BLaER1 treated with 17β-estradiol and CSF1 and Interleukin-3, amounts not matched to agents 10 nM and 100 nM (cell line): ENCODE data around the gene GCK.

Experiments
- H3K27ac ChIP-seq, 11 experiments: shearing (Covaris generic); formaldehyde crosslinking; 2 replicates each; pipeline ENCODE4 v1.8.1; 2022
- H3K27me3 ChIP-seq, 11 experiments: shearing (Covaris generic); formaldehyde crosslinking; 2 replicates each; pipeline ENCODE4 v1.8.1; 2022
- H3K36me3 ChIP-seq, 11 experiments: shearing (Covaris generic); formaldehyde crosslinking; 2 replicates each; pipeline ENCODE4 v1.8.1; 2022
- H3K4me1 ChIP-seq, 10 experiments: shearing (Covaris generic); formaldehyde crosslinking; 2 replicates each; pipeline ENCODE4 v1.8.1; 2022
- H3K4me2 ChIP-seq, 11 experiments: shearing (Covaris generic); formaldehyde crosslinking; 2 replicates each; pipeline ENCODE4 v1.8.1; 2022
- H3K4me3 ChIP-seq, 10 experiments: shearing (Covaris generic); formaldehyde crosslinking; 2 replicates each; pipeline ENCODE4 v1.8.1; 2022
- H3K9ac ChIP-seq, 11 experiments: shearing (Covaris generic); formaldehyde crosslinking; 2 replicates each; pipeline ENCODE4 v1.8.1; 2022
- H3K9me3 ChIP-seq, 11 experiments: shearing (Covaris generic); formaldehyde crosslinking; replicated peaks in 1 of 11; 2 replicates each; pipeline ENCODE4 v1.8.1; 2022
- H4K20me1 ChIP-seq, 11 experiments: shearing (Covaris generic); formaldehyde crosslinking; 2 replicates each; pipeline ENCODE4 v1.8.1; 2022
- Cebpa-rat ChIP-seq, 11 experiments: shearing (Covaris generic); IDR thresholded peaks; 2 replicates each; pipeline ENCODE4 v1.8.1; 2022

The GCK gene

DNA sequence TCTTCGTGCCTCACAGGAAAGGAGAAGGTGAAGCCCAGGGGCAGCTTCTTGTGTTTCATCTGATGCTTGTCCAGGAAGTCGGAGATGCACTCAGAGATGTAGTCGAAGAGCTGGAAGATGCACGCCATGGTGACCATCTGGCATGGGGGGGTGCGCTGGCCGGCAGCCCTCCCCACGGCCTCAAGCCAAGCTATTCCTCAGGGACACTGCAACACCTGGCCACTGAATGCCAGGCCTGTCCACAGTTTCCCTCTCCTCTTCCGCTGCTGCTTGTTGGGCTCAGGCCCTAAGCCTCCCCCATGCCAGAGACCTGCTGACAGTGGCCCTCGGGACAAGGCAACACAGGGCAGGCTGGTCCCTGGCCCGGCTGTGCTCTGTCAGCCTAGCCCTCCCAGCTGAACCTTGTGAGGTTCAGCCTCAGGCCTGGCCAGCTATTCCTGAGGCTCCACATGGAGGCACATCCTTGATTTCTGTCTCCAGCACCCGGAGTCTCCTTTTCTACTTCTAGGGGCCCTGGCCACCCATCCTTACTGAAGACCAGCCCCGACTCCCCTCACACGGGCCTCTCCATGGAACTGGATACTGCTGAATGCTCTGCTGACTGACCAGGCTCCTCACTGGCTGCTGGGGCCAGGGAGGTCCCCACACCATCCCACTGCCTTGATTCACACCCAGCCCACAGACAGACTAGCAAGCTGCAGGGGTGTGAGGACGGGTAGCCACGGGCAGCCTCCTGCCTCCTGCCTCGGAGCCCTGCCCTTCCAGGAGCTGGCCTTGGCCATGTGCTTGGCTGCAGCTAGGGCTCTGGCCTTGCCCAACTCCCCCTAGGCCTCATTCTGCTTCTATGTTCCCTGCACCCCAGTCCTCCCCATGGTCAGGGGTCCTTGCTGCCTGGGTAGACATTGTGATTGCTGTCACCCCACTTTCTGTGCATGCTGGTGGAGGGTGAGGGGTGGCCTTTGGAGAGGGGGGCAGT lies 38.0 kb downstream of the GCK start:
- H3K9me3 ChIP-seq, result no peaks in the 10 kb centered on the region
- no peak overlapping the region for H3K4me3 ChIP-seq
- H3K27ac ChIP-seq, result no peak overlapping the region
- TF ChIP-seq Cebpa-rat (IDR thresholded peaks at IDR 0.05), result no peak
- H3K4me1 ChIP-seq, result peaks cover 0 to 10% (median 0%) of the 10 kb centered on the region in 10 experiments; a peak in 7 of 20 replicates
- H3K27me3 ChIP-seq, result no peaks in the 10 kb centered on the region
- no peaks in the 10 kb centered on the region for H3K36me3 ChIP-seq
- no peak overlapping the region; a peak in 2 of 22 replicates for H3K4me2 ChIP-seq
- H3K9ac ChIP-seq, result no peak overlapping the region
- H4K20me1 ChIP-seq, result no peaks in the 10 kb centered on the region

DNA sequence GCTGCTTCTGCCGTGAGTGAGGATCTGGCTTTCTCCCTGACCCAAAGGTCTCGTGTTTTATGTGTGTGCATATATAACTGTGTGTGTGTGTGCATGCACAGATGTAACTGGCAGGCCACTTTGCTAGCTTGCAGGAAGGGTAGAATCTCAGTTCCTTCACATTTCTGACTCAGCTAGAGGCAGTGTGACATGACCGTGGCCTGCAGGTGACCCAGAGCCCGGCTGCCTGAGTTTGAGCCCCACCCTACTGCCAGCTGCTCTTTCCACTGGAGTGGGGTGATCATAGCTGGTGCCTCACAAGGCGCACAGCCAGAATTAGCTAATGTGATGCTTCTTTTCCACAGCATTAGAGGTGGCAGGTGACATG lies 38.8 kb downstream of the GCK start:
- Histone ChIP-seq H3K4me3 (no peak overlapping the region), H3K9ac (no peak overlapping the region), H3K27ac (no peak overlapping the region), H3K4me2 (peak overlapping the region in 2 of 11 experiments; percentile 14 to 15; a peak in 3 of 22 replicates), H3K9me3 (no peaks in the 10 kb centered on the region), H4K20me1 (no peaks in the 10 kb centered on the region), H3K36me3 (no peaks in the 10 kb centered on the region), H3K4me1 (peaks cover 4 to 15% (median 5%) of the 10 kb centered on the region in 10 experiments; a peak in 19 of 20 replicates), H3K27me3 (peaks cover 0 to 4% (median 0%) of the 10 kb centered on the region in 11 experiments; a peak in 4 of 22 replicates)
- TF ChIP-seq Cebpa-rat (IDR thresholded peaks at IDR 0.05), result no peak

- no peaks in the 10 kb centered on the region for H3K9me3 ChIP-seq
- H4K20me1 ChIP-seq, result no peaks in the 10 kb centered on the region
- no peak for TF ChIP-seq Cebpa-rat (IDR thresholded peaks at IDR 0.05)
- no peak overlapping the region for H3K27ac ChIP-seq
- H3K4me3 ChIP-seq, result no peak overlapping the region
- H3K4me1 ChIP-seq, result peaks cover 6 to 21% (median 11%) of the 10 kb centered on the region in 10 experiments; a peak in 19 of 20 replicates
- H3K9ac ChIP-seq, result no peak overlapping the region
- no peaks in the 10 kb centered on the region for H3K36me3 ChIP-seq
- H3K27me3 ChIP-seq, result peaks cover 0 to 8% (median 0%) of the 10 kb centered on the region in 11 experiments; a peak in 4 of 22 replicates
- H3K4me2 ChIP-seq, result peak overlapping the region in 2 of 11 experiments; percentile 14 to 15; a peak in 2 of 22 replicates
Measured at GRCh38 chr7:44149571-44150465, 39.4 kb downstream of the GCK start.

DNA sequence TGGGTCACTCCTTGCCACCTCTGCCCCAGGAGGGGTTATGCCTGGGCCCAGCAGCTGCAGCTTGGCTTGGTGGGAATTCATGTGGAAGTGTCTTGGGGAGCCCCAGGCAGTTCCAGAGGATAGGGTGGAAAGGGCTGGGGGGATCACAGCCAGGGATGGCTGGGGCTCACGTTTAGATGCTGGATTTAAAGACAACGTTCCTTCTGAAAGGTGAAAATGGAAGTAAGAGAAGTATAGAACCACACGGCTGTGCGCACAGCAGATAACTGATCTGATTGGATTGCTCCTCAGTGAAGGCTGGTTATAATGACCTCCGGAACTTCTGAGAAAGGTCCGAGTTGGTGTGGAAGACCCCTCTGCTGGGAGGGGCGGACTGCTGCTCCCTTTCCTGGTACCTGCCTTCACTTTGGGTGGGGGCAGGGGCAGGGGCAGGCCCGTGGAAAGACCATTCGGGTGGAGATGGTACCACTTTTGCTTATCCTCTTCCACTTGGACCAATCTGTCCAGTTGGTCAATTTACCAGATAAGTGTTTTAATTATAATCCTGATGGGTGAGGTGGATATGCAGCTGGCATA lies 40.2 kb downstream of the GCK start:
- no peaks in the 10 kb centered on the region for H3K36me3 ChIP-seq
- H3K4me2 ChIP-seq, result no peak overlapping the region
- no peak overlapping the region for H3K4me3 ChIP-seq
- H3K9ac ChIP-seq, result no peak overlapping the region
- H3K27ac ChIP-seq, result no peak overlapping the region
- peaks cover 6 to 23% (median 11%) of the 10 kb centered on the region in 10 experiments; a peak in 19 of 20 replicates for H3K4me1 ChIP-seq
- no peaks in the 10 kb centered on the region for H4K20me1 ChIP-seq
- no peak for TF ChIP-seq Cebpa-rat (IDR thresholded peaks at IDR 0.05)
- no peaks in the 10 kb centered on the region for H3K9me3 ChIP-seq
- peaks cover 0 to 8% (median 0%) of the 10 kb centered on the region in 11 experiments; a peak in 4 of 22 replicates for H3K27me3 ChIP-seq

- H3K4me3 ChIP-seq, result no peak overlapping the region
- no peaks in the 10 kb centered on the region; a peak in 1 of 22 replicates for H4K20me1 ChIP-seq
- peaks cover 6 to 23% (median 11%) of the 10 kb centered on the region in 10 experiments; a peak in 19 of 20 replicates for H3K4me1 ChIP-seq
- H3K27me3 ChIP-seq, result peaks cover 0 to 8% (median 0%) of the 10 kb centered on the region in 11 experiments; a peak in 4 of 22 replicates
- no peak overlapping the region for H3K27ac ChIP-seq
- no peaks in the 10 kb centered on the region for H3K9me3 ChIP-seq
- H3K9ac ChIP-seq, result no peak overlapping the region
- H3K36me3 ChIP-seq, result no peaks in the 10 kb centered on the region
- no peak overlapping the region for H3K4me2 ChIP-seq
- no peak for TF ChIP-seq Cebpa-rat (IDR thresholded peaks at IDR 0.05)
Measured at GRCh38 chr7:44148166-44148565, 41.1 kb downstream of the GCK start.

- H3K9me3 ChIP-seq, result no peaks in the 10 kb centered on the region
- no peak overlapping the region for H3K4me3 ChIP-seq
- H3K27me3 ChIP-seq, result peaks cover 0 to 8% (median 0%) of the 10 kb centered on the region in 11 experiments; a peak in 4 of 22 replicates
- H3K9ac ChIP-seq, result no peak overlapping the region
- H3K36me3 ChIP-seq, result no peaks in the 10 kb centered on the region
- no peak for TF ChIP-seq Cebpa-rat (IDR thresholded peaks at IDR 0.05)
- no peak overlapping the region for H3K4me2 ChIP-seq
- no peak overlapping the region for H3K27ac ChIP-seq
- H4K20me1 ChIP-seq, result no peaks in the 10 kb centered on the region; a peak in 1 of 22 replicates
- H3K4me1 ChIP-seq, result peaks cover 6 to 23% (median 11%) of the 10 kb centered on the region in 10 experiments; a peak in 19 of 20 replicates
Measured at GRCh38 chr7:44147026-44147991, 41.9 kb downstream of the GCK start.

DNA sequence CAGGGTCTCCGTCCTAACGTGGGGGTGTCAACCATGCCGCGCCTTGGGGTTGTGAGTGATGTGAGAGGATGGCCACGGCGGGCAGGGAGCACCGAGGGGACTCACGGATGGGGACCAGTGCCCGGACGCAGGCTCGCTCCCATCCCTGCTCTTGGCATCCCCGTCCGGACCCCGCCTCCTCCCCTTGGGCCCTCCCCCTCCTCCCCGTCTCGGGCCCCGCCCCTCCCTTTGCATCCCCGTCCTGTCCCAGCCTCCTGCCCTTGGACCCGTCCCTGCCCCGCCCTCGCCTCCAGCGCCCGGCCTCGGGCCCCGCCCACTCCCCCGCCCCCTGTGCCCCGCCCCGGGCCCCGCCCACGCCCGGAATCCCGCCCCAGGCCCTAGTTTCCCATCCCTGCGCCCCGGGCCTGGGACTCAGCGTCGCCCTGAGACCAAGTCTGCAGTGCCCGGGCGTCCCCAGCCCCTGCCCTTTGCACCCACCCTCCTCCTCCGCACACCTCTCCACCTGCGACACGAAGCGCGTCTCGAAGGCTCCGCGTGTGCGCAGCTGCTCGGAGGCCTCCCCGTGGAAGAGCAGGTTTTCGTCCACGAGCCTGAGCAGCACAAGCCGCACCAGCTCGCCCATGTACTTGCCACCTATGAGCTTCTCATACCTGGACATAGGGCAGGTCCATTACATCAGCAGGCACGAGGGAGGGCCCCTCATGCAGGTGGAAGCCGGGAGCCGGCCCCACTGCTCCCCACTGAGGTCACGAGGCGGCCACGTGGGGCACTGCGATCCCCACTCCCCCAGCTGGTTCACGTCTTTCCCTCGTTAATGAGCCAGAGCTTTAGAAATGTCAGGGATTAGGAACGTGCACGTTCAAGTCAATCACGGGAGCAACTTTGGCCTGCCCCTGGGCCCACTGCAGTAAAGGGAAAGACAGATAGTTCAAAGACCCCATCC lies 43.0 kb downstream of the GCK start:
- no peaks in the 10 kb centered on the region for H3K36me3 ChIP-seq

More for the DNA sequence above, 43.0 kb downstream of the GCK start:
- H3K27me3 ChIP-seq, result peaks cover 0 to 8% (median 0%) of the 10 kb centered on the region in 11 experiments; a peak in 4 of 22 replicates
- peaks cover 6 to 32% (median 16%) of the 10 kb centered on the region in 10 experiments; a peak in 19 of 20 replicates for H3K4me1 ChIP-seq
- no peaks in the 10 kb centered on the region for H3K9me3 ChIP-seq
- no peaks in the 10 kb centered on the region; a peak in 1 of 22 replicates for H4K20me1 ChIP-seq
- H3K9ac ChIP-seq, result peak overlapping the region in 9 of 11 experiments; percentile 14 to 61 (median 48); a peak in 11 of 22 replicates
- no peak overlapping the region for H3K27ac ChIP-seq
- peak overlapping the region; percentile 35 to 68 (median 54); a peak in 19 of 20 replicates for H3K4me3 ChIP-seq
- TF ChIP-seq Cebpa-rat (IDR thresholded peaks at IDR 0.05), result no peak
- H3K4me2 ChIP-seq, result peak overlapping the region; percentile 83 to 97 (median 89)
